NCI-H187 treated with DMSO at 0.1 percent for 48 hours (cell line): ENCODE data around the gene COMT.

Experiments used
- DNase-seq: peaks from one replicate; lab custom pipeline; 2025; lab: John Stamatoyannopoulos, UW

COMT gene

GRCh38 chr22:19958083-19959042, 16.8 kb downstream of the COMT start:
- DNase-seq = no peak

- DNase-seq = no peak
These were observed 17.5 kb downstream of the COMT start for GRCh38 chr22:19959043-19959586.

- DNase-seq = no peak
These were observed 18.3 kb downstream of the COMT start for GRCh38 chr22:19959587-19960490.

GRCh38 chr22:19960491-19961200, 19.1 kb downstream of the COMT start:
- no peak for DNase-seq

- no peak for DNase-seq
These were observed 19.6 kb downstream of the COMT start for GRCh38 chr22:19961201-19961580.

GRCh38 chr22:19961868-19962245, 20.3 kb downstream of the COMT start:
- DNase-seq = no peak

- DNase-seq = peak; percentile 10
These were observed 20.8 kb downstream of the COMT start for GRCh38 chr22:19962246-19962908.

- no peak for DNase-seq
These were observed 21.6 kb downstream of the COMT start for GRCh38 chr22:19962909-19963806.

GRCh38 chr22:19963863-19964642, 22.5 kb downstream of the COMT start:
- no peak for DNase-seq

GRCh38 chr22:19964701-19965386, 23.3 kb downstream of the COMT start:
- DNase-seq = no peak

- DNase-seq = no peak
These were observed 24.5 kb downstream of the COMT start for GRCh38 chr22:19965771-19966709.

GRCh38 chr22:19966908-19967750, 25.6 kb downstream of the COMT start:
- DNase-seq = no peak

- DNase-seq = no peak
These were observed 26.4 kb downstream of the COMT start for GRCh38 chr22:19967850-19968449.

- DNase-seq = no peak
These were observed 26.9 kb downstream of the COMT start for GRCh38 chr22:19968450-19968891.

GRCh38 chr22:19969141-19969928, 27.8 kb downstream of the COMT start:
- no peak for DNase-seq
